Measurements from ENCODE around the gene EBP.

Gene EBP

DNA sequence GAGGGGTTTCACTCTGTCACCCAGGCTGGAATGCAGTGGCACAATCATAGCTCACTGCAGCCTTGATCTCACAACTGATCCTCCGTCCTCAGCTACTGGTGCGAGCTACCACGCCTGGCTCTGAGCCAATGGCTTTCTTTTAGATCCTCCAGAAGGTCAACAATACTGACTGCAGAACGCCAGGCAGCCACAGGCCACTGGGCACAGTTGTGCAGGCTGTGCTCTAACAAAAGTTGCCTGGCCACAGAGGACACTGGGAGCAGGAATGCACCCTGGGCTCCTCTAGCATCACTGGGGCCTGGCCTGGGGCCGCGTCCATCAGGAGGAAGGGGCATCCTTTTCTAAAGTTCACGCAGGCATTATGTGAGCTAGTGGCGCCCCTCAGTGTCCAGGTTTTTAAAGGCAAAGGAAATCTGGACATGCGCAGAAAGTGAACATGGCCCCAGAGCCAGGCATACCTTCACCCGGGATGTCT is 27.7 kb upstream of the EBP start:
- TF ChIP-seq, protein P1, sequence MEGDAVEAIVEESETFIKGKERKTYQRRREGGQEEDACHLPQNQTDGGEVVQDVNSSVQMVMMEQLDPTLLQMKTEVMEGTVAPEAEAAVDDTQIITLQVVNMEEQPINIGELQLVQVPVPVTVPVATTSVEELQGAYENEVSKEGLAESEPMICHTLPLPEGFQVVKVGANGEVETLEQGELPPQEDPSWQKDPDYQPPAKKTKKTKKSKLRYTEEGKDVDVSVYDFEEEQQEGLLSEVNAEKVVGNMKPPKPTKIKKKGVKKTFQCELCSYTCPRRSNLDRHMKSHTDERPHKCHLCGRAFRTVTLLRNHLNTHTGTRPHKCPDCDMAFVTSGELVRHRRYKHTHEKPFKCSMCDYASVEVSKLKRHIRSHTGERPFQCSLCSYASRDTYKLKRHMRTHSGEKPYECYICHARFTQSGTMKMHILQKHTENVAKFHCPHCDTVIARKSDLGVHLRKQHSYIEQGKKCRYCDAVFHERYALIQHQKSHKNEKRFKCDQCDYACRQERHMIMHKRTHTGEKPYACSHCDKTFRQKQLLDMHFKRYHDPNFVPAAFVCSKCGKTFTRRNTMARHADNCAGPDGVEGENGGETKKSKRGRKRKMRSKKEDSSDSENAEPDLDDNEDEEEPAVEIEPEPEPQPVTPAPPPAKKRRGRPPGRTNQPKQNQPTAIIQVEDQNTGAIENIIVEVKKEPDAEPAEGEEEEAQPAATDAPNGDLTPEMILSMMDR (IDR thresholded peaks at IDR 0.05; ENCODE audit: extremely low read depth, missing control alignments), result no peak
- DNase-seq (ENCODE audit: low spot score), result no peak

- DNase-seq (ENCODE audit: low spot score), result no peak
- TF ChIP-seq, protein P1 (IDR thresholded peaks at IDR 0.05; ENCODE audit: extremely low read depth, missing control alignments), result no peak
Measured at GRCh38 chrX:48496660-48497059, 24.9 kb upstream of the EBP start.

- DNase-seq (ENCODE audit: low spot score), result no peak
- TF ChIP-seq, protein P1 (IDR thresholded peaks at IDR 0.05; ENCODE audit: extremely low read depth, missing control alignments), result no peak
Measured at GRCh38 chrX:48497871-48498270, 23.7 kb upstream of the EBP start.

- TF ChIP-seq, protein P1 (IDR thresholded peaks at IDR 0.05; ENCODE audit: extremely low read depth, missing control alignments), result no peak
- DNase-seq (ENCODE audit: low spot score), result no peak
Measured at GRCh38 chrX:48498374-48498809, 23.2 kb upstream of the EBP start.

DNA sequence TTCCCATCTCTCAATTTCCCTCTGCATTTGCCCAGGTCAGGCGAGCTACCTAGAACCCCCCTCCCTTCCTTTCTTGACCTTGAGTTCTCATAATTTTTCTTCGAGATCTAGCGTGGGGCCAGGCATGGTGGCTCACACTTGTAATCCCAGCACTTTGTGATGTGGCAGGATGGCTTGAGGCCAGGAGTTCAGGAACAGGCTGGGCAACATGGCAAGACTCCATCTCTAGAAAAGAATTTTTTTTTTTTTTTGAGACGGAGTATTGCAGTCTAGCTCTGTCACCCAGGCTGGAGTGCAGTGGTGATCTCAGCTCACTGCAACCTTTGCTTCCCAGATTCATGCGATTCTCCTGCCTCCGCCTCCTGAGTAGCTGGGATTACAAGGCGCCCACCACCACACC is 17.3 kb upstream of the EBP start:
- TF ChIP-seq, protein P1 (IDR thresholded peaks at IDR 0.05; ENCODE audit: extremely low read depth, missing control alignments), result no peak

DNA sequence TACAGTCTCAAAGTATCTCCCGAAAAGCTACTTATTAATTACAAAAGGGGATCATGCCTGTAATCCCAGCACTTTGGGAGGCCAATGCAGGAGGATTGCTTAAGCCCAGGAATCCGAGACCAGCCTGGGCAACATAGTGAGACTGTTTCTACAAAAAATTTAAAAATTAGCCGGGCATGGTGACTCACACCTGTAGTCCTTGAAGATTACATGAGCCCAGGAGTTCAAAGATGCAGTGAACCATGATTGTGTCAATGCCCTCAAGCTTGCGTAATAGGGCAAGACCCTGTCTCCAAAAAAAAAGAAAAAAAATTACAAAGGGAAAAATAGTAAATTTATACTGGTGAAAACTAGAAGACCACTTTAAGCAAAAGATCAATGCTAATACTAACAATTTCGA is 16.1 kb upstream of the EBP start:
- TF ChIP-seq, protein P1 (IDR thresholded peaks at IDR 0.05; ENCODE audit: extremely low read depth, missing control alignments), result no peak
- no peak for DNase-seq (ENCODE audit: low spot score)

More for the DNA sequence above, 17.3 kb upstream of the EBP start:
- no peak for DNase-seq (ENCODE audit: low spot score)

GRCh38 chrX:48507246-48507645 is 14.4 kb upstream of the EBP start:
- no peak for DNase-seq (ENCODE audit: low spot score)
- TF ChIP-seq, protein P1 (IDR thresholded peaks at IDR 0.05; ENCODE audit: extremely low read depth, missing control alignments), result no peak
